Erythroblast (primary cell): ENCODE measurements around the gene XIRP2.

Experiments
- GATA1 ChIP-seq: IDR thresholded peaks from 2 replicates; pipeline ENCODE4 v1.6.1; 2011; ENCODE audit warnings: low read depth, mild to moderate bottlenecking, control low read depth, low read length, moderate library complexity
- POLR2A ChIP-seq: IDR thresholded peaks from 2 replicates; pipeline ENCODE4 v1.6.1; 2011; ENCODE audit warnings: mild to moderate bottlenecking, low read length

GRCh38 chr2:167151894-167152293 lies 263.6 kb downstream of the XIRP2 start:
- TF ChIP-seq POLR2A: no peak
- TF ChIP-seq GATA1: no peak
